Stimulated activated CD4-positive, alpha-beta T cell treated with anti-CD3 and anti-CD28 coated beads, Interleukin-12 subunit alpha, Interleukin-12 subunit beta, amount 100 ng/mL, for 4 hours (primary cell): ENCODE results near the gene LRRFIP2.
"Not testable (repeated sequence)": the region's sequence is repeated elsewhere in the genome, so short reads cannot be mapped to it uniquely, and the experiment has no call there.

Experiments
- DNase-seq: peaks from one replicate; pipeline ENCODE4 v3.0.0-alpha.2; 2020

The LRRFIP2 gene

DNA sequence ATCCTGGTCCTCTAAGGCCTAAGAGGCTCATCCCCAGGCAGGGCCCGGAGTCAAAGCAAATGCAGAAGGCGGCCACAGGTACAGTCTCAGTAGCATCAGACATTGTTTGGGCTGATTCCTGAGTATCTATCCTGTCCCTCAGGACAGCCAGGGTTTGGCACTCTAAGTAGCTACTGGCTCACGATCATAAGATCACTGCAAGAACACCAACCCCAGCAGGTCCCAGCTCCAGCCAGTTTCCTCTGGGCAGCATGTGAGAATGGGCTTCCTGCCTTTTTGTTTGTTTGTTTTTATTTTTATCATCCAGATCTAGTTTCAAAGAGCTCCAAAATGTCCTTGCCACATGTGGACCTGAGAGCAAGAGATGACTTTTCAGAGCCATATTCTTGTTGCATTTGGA is 32.7 kb downstream of the LRRFIP2 start:
- no peak for DNase-seq

DNA sequence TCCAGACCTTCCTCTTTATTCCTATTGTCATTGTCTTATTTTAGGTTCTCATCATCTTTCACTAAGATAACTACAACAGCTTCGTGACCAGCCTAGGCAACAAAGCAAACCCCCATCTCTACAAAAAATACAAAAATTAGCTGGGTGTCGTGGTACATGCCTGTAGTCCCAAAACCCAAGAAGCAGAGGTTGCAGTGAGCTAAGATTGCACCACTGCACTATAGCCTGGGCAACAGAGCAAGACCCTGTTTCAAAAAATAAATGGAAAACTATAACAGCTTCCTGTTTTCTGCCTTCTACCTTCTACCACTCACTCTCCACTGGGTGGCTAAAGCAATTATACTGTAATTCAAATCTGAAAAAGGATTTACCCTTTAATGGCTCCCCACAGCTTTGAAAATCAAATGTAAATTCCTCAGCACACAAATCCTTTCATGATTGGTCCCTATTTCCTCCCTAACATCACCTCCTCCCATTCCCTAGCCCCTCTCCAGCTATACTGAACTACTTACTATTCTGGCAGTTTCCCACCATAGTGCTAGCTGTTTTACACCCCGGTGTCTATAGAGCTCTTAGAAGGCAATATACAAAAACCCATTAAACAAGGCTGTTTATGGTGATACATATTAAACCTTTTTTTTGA is 33.4 kb downstream of the LRRFIP2 start:
- DNase-seq: no peak

DNA sequence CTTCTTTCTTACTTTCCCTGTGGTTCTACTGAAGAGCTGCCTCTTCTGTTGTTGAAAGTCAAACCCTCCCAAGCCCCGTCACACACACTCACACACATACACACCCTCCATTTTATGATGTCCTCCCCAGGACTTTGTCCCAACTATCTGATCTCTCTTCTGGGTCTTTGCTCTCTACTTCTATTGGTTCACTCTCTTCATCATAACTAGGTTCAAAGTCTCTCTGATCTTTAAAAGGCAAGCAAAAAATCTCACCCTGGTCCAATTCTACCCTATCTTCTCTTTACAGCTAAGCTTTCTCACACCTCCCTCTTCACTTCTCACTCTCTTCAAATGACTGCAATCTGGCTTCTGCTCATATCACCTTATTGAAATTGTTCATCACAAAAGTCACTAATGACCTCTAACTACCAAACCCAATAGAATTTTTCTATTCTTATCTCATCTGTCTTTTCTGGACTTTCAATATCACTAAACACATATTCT is 34.8 kb downstream of the LRRFIP2 start:
- no peak for DNase-seq

DNA sequence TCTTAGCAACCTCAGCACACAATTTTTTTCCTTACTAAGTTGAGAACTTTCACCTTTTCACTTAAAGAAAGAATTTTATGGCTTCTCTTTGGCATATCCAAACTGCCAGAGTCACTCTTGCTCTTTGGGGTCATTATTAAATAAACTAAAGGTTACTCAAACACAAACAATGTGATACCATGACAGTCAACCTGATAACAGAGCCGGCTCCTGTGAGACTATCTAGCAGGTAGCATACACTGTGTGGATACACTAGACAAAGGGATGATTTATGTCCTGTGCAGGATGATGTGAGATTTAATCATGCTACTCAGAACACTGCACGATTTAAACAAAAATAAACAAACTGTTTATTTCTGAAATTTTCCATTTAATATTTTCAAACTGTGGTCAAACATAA is 35.6 kb downstream of the LRRFIP2 start:
- DNase-seq: no peak

DNA sequence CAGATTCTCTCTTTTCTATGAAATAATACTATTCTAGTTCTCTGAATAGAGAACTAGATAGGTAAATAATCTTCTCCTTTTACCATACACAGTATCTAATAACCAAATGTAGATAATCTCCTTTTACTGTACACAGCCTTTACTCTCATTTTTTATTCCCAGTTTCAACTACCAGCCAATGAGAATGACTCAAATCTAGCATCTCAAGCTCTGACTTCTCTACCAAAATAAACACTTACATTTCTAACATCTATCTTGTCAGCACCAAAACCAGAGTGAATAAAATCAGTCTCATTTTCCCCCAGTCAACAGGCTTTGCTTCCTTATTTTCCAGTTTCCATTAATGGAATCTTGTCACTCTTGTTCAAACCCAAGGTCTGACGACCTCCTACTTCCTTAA is 36.9 kb downstream of the LRRFIP2 start:
- no peak for DNase-seq

DNA sequence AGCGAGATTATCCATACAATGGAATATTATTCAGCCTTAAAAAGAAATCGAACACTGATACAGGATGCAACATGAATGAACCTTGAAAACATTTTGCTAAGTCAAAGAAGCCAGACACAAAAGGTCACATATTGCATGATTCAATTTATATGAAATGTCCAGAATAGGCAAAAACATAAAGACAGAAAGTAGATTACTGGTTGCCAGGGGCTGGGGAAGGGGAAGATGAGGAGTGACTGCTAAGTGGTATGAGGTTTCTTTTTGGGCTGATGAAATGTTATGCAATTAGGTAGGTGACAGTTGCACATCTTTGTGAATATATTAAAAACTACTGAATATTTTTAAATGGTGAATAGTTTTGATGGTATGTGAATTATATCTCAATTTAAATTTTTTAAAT is 38.3 kb downstream of the LRRFIP2 start:
- DNase-seq: no peak

DNA sequence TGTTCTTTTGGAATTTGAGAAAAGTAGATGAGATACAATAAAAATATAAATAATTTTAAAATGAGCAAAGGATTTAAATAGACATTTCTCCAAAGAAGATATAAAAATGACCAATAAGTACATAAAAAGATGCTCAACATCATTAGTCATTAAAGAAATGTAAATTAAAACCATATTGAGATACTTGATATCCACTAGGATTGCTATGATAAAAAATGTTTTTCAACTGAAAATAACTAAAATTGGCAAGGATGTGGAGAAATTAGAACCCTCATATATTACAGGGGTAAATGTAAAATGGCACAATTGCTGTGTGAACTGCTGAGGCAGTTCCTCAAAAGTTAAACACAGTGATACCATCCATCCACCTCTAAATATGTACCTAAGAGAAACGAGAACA is 38.8 kb downstream of the LRRFIP2 start:
- DNase-seq: no peak

DNA sequence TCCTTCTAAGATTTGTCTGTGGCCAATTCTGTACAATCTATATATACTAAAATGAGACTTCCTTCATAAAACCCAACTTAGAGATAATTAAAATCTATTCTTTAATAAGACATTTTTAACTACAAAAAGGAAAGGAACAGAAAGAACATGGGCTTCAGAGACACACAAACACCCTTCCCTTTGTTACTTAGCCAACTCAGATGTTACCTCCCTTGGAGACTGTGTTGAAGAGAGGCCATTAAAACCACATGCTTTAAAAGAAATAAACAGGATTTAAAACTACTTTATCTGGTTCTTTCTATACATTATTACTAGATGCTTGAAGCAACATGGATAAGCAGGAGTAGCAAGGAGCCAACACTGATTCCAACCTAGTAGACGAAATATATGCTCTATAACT is 42.0 kb downstream of the LRRFIP2 start:
- no peak for DNase-seq

DNA sequence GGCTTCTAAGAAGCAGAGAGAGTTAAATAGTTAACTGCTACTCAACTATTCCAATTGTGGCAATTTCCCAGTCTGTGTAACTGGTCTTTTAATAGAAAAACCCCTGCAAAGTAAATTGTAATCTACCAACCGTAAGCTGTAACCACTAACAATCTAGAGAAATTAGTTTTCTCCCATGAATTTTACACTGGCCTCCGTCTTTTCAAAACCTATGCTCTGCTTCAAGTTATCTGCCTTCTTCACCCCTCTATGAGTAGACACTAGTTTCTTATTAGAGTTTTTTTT is 42.6 kb downstream of the LRRFIP2 start:
- no peak for DNase-seq

DNA sequence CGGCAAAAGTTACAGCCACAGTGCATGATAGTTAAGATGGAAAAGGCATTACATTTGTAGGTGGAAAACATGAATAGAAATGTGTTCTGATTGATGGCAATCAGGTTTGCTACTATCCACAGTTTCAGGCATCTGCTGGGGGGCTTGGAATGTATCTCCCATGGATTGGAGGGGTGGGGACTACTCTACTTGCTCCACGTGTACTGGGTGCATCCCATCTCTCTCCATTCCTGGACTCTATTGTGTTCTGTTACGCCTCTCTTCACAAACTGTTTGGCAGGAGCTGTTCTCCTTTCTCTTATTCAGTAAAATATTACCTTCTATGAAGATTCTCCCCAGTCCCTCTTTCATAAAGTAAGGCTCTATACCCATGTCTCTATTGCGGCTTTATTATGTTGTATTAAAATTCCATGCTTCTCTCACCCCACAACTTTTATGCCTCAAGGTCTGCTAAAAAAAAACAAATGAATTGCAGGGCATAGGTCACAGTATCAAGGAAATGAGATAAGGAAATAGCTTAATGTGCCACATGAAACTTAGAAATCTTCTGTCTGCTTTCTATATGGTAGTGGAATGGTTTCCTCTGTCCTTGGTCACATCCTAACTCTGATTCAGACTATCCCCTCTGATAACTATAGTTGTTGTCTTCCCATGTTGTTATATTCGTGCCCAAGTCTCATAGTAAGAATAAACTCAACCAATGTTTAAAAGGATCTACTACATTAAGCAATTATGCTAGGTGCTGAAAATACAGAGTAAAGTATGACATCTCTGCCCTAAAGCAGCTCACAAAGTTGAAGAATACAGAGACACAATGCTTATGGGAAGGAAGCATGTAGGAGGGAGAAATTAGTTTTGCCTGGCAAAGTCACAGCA is 43.2 kb downstream of the LRRFIP2 start:
- DNase-seq: no peak

DNA sequence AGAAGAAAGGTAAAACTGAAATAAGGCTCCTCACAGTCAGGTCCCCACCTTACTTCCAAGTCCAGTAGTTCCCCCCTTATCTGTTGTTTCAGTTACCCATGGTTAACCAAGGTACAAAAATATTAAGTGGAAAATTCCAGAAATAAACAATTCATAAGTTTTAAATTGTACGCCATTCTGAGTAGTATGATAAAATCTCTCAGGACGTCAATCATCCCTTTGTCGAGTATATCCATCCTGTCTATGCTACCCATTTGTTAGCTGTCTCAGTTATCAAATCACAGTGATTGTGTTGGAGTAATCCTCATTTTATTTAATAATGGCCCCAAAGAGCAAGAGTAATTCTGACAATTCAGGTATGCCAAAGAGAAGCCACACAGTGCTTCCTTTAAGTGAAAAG is 43.9 kb downstream of the LRRFIP2 start:
- DNase-seq: no peak

DNA sequence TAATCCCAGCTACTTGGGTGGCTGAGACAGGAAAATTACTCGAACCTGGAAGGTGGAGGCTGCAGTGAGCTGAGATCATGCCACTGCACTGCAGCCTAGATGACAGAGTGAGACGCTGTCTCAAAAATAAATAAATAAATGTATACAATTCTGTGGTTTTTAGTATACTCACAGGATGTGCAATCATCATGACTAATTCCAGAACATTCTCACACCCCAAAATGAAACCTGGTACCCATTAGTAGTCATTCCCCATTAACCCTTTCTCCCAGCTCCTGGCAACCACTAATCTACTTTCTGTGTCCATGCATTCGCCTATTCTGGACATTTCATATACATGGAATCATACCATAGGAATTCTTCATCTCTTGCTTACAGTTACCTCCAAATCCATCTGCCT is 44.5 kb downstream of the LRRFIP2 start:
- DNase-seq: no peak

DNA sequence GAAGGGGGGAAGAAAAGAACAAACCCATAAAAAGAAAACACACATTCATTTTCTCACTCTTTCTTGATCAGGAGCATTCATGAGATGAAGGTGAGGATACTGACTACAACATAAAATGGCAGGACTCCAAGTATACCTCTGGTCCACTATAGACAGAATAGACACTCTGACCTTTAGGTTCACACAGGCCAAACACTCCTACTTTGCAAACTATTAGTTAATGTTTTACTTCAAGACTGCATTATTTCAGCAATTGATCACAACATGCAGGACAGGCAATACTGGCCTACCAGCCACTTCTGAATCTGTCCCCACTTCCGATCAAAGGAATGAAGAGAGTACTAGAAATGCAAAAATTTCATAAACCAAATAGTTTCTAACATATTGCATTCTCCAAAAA is 47.0 kb downstream of the LRRFIP2 start:
- DNase-seq: no peak

DNA sequence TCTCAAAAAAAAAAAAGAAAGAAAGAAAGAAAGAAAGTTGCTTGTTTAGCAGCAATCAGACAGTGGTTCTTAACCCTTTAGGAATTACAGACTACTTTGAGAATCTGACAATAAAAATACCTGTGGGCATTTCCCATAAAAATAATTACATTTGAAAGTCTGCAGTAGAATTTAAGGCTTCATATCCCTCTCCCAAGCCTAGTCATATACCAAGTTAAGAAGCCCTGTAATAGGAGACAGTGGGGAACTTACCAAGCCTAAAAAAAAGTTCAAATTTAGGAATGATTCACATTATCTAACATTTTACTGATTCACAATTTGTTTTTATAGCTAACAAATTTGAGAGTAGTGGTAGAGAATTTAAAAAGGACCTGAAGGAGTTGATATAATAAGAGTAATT is 47.5 kb downstream of the LRRFIP2 start:
- DNase-seq: no peak

DNA sequence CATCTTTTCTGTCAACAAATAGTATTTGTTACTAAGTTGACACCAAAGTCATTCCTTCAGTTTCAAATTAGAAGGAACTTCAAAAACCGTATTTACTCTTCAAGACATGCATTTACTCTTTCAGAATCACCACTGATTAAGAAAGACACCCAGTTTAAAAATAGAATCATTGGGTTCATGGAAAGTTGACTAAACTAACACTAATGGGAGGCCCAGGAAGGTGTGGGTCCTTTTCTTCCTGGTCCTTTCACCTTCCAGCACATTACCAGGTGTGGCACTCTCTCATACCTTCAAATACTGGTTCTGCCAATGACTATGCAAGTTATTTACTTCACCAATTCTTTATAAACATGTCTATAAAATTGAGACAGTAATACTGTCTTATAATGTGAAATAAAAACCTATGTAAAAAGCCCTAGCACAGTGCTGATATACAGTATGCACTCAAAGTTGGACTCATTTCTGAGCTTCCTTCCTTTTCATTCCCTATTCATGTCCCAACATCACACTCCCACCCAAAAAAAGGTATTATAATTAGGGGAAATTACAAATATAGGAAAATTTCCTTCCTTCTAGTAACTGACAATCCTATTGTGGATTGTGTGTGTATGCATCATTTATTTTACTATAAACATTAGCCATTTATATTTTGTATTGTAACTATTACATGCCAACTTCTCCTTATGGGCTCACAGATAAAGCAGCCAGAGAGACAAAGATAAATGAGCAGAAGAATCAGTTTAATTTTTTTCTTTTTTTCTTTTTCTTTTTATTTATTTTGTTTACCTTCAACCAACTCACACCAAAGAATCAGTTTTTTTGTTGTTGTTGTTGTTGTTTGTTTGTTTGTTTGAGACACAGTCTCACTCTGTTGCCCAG is 48.9 kb downstream of the LRRFIP2 start:
- DNase-seq: no peak

DNA sequence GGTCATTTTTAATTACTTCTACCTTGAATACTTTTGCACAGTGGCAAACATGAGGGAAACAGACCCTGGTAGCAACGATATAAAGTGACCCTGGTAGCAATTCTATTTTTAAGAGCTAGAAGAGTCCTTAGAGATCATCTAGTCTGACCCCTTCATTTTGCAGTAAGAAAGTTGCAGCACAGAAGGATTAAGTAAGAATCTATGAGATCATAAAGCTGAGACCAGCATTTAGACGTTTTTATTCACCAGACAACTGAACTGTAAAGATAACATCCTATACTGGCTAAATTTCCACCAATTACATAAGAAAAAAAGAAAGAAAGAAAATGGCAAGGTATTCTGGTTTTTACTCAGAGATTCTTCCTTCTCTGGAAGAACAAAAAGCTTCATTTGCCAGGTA is 49.9 kb downstream of the LRRFIP2 start:
- DNase-seq: no peak

DNA sequence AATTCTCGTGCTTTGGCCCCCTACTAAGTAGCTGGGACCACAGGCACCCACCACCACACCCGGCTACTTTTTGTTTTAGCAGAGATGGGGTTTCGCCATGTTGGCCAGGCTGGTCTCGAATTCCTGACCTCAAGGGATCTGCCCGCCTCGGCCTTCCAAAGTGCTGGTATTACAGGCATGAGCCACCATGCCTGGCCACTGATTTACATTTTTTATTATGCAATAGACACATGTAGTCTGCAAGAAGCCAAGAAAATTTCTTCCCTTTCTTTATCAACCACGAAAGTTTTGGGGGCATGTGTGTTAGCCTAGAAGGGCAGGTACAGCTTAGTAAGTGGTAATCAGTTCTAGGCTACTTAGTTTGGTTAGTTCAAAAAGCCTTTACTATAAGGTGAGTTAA is 51.1 kb downstream of the LRRFIP2 start:
- DNase-seq: no peak

DNA sequence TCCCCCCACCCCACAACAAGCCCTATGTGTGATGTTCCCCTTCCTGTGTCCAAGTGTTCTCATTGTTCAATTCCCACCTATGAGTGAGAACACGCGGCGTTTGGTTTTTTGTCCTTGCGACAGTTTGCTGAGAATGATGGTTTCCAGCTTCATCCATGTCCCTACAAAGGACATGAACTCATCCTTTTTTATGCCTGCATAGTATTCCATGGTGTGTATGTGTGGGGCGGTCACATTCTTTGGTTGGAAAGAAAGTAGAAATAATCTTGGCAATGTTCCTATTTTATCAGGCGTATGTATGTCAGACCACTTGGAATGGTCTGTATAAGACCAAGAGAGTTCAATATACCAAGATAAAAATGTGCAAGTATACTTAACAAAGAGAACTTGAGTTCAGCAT is 52.3 kb downstream of the LRRFIP2 start:
- DNase-seq: not testable (repeated sequence)

DNA sequence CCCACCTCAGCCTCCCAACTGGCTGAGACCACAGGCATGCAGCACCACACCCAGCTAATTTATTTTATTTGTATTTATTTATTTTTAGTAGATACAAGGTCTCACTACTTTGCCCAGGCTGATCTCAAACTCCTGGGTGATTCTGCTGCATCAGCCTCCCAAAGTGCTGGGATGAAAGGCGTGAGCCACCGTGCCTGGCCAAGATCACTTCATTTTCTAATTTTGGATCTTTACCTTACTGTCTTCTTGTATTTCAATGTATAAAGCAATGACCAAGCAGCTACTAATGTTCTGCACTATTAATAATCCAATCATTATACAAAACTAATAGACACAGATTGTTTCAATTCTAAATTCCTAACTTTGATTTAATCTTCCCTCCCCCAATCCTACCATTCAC is 56.2 kb downstream of the LRRFIP2 start:
- DNase-seq: no peak

DNA sequence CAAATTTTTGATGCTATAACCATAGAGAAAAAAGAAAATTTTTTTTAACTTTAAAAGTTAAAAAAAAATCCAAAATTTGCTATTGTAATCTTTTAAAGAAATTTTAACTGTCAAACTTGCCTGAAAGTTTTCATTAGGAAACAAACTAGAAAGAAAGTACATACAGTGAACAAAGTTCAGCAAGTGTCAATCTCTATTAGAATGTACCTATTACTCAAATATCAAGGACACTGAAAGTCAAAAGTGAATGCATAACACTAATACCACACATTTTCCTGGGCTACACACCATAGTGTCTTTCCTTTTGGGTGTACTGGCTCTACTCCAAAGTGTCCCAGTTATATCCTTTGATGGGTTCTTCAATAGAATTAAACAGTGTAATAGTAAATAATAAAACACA is 56.8 kb downstream of the LRRFIP2 start:
- no peak for DNase-seq

DNA sequence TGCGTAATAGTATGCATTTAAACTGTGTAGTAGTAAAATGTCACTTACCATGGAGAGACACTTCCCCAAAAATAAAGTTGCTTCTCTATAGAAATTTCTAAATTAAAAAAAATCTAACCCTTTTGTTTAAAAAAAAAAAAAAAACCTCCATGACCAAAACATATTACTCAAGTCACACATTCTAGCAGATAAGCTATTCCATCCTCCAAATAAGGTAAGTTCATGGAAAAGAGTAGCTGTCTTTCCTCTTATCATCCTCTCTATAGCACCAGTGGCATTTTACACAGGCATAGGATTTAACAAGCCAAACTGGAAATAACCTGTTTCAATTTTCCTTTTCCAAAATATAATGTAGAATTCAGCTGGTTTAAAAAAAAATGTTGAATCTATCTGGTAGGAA is 57.4 kb downstream of the LRRFIP2 start:
- no peak for DNase-seq

DNA sequence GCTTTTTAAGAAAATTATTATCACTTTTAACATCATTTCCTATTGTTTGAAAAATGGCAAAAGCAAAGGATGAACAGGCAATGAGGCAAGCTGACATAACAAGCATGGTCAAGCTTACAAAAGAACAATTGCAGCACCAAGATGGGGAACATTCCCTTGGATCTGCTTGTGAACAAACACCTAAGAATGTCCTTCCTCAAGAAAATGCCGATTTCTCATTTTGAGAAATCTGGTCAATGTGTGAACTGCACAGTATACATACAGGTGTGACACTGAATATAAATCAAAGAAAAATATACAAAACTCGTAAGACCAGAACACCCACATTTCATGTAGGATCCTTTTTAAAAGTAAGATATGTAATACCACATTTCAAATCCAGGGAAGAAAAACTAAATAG is 58.9 kb downstream of the LRRFIP2 start:
- DNase-seq: no peak

DNA sequence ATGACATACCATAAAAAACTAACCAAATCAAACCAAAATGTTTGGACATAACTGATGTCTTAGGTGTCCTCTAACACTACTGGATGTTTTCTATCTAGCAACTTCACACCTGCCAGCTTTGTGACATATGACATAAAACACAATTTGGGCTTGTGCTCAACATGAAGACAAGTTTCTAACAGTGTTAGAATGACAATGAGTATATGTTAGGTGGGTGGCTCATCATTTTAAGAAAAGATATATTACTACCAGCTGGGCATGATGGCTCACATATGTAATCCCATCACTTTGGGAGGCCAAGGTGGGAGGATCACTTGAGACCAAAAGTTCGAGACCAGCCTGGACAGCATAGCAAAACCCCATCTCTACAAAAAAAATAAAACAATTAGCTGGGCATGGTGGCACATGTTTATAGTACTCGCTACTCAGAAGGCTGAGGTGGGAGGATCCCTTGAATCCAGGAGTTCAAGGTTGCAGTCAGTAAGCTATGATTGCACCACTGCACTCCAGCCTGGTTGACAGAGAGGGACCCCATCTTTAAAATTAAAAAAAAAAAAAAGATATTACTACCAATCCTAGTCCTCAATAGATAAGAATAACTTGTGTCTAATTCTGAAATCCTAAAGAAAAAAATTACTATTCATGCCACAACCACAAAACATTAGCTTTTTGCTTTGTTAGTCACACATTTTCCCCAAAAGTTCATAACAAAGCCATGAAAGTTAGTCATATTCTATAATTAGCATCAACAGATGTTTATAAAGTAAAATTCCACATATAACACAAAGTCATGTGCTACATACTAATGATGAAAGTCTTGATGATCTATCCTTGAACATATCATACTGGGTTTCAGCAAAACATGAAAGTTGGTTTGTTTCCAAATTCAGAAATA is 59.9 kb downstream of the LRRFIP2 start:
- DNase-seq: no peak
